SK-N-SH (cell line): ENCODE results near the gene CLEC17A. TPM values are rescaled to one million over a fixed set of nuclear protein-coding genes. Genes with fewer than 3 reads are reported as not detected.
A peak's percentile ranks its signal among the peaks of the same experiment; 100 is the strongest.

Experiments
- CTCF ChIA-PET: fragments of 300-600, 350-600 bp; formaldehyde crosslinking; extraction: SDS; loops from one replicate; lab custom pipeline; 2021; lab: Yijun Ruan, JAX
- POLR2A ChIA-PET: fragments of 350-600 bp; sonication (Branson Sonifier 250); formaldehyde crosslinking; extraction: SDS; loops from one replicate; lab custom pipeline; 2020; ENCODE audit warnings: antibody characterized with exemption, inconsistent platforms; lab: Yijun Ruan, JAX
- DNase-seq: peaks from one replicate; pipeline ENCODE4 v3.0.0; 2012
- H2AFZ ChIP-seq: fragments of 200-600 bp; sonication (generic); 2 replicates; pipeline ENCODE4 v1.8.1; 2016; ENCODE audit warnings: antibody characterized with exemption, mild to moderate bottlenecking, low read depth
- H3F3A ChIP-seq: fragments of 200-600 bp; sonication (generic); replicated peaks from 2 replicates; pipeline ENCODE3; 2016; ENCODE audit warnings: antibody characterized with exemption, mild to moderate bottlenecking; ENCODE audit not compliant: insufficient read depth
- H3K27ac ChIP-seq, 2 experiments: fragments of 200-500 bp in 1 of 2; fragments of 200-600 bp in 1 of 2; sonication (Bioruptor generic) in 1 of 2; sonication (generic), shearing (Covaris generic) in 1 of 2; 2 replicates each; pipeline versions ENCODE4 v1.5.1 to v1.6.1; 2014 to 2016; ENCODE audit warnings: low read depth in 2 of 2, inconsistent platforms in 1 of 2, low read length in 1 of 2, mild to moderate bottlenecking in 1 of 2, mixed read lengths in 1 of 2
- H3K27me3 ChIP-seq: fragments of 200-600 bp; sonication (generic), shearing (Covaris generic); 2 replicates; pipeline ENCODE4 v1.6.1; 2016; ENCODE audit warnings: mixed run types; ENCODE audit not compliant: insufficient read depth
- H3K36me3 ChIP-seq, 2 experiments: fragments of 200-500 bp in 1 of 2; fragments of 200-600 bp in 1 of 2; sonication (Bioruptor generic) in 1 of 2; sonication (generic) in 1 of 2; replicated peaks in 1 of 2; 2 replicates each; pipeline versions ENCODE3 to v1.5.1; 2014 to 2016; ENCODE audit warnings: low read length in 1 of 2, mild to moderate bottlenecking in 1 of 2; ENCODE audit not compliant: insufficient read depth in 2 of 2, control insufficient read depth in 1 of 2
- H3K4me1 ChIP-seq, 2 experiments: fragments of 200-500 bp in 1 of 2; fragments of 200-600 bp in 1 of 2; sonication (Bioruptor generic) in 1 of 2; sonication (generic), shearing (Covaris generic) in 1 of 2; 2 replicates each; pipeline versions ENCODE4 v1.5.1 to v1.6.1; 2014 to 2016; ENCODE audit warnings: low read depth in 1 of 2, low read length in 1 of 2, mixed run types in 1 of 2; ENCODE audit not compliant: insufficient read depth in 2 of 2, control insufficient read depth in 1 of 2
- H3K4me2 ChIP-seq: fragments of 200-600 bp; sonication (generic), shearing (Covaris generic); 2 replicates; pipeline ENCODE4 v1.6.1; 2017; ENCODE audit warnings: mixed run types
- H3K4me3 ChIP-seq, 2 experiments: fragments of 200-500 bp in 1 of 2; fragments of 200-600 bp in 1 of 2; sonication (Bioruptor generic) in 1 of 2; sonication (generic), shearing (Covaris generic) in 1 of 2; 2 replicates each; pipeline versions ENCODE4 v1.5.1 to v1.8.1; 2014 to 2016; ENCODE audit warnings: low read depth in 2 of 2, inconsistent platforms in 1 of 2, low read length in 1 of 2, mild to moderate bottlenecking in 1 of 2, mixed read lengths in 1 of 2, moderate library complexity in 1 of 2
- H3K79me2 ChIP-seq: fragments of 200-600 bp; sonication (generic); 2 replicates; pipeline ENCODE4 v1.8.1; 2017; ENCODE audit warnings: mild to moderate bottlenecking; ENCODE audit not compliant: insufficient read depth
- H3K9ac ChIP-seq: fragments of 200-600 bp; sonication (generic); 2 replicates; pipeline ENCODE4 v1.6.1; 2017; ENCODE audit warnings: mixed run types
- H3K9me2 ChIP-seq: fragments of 200-600 bp; sonication (generic); 2 replicates; pipeline ENCODE4 v1.6.1; 2017; ENCODE audit warnings: mixed run types
- H3K9me3 ChIP-seq: fragments of 200-600 bp; sonication (generic); 2 replicates; pipeline ENCODE4 v1.6.1; 2017; ENCODE audit warnings: mixed run types, mild to moderate bottlenecking, moderate library complexity
- H4K20me1 ChIP-seq: fragments of 200-600 bp; sonication (generic); 2 replicates; pipeline ENCODE4 v1.6.1; 2017; ENCODE audit warnings: mild to moderate bottlenecking, mixed run types; ENCODE audit not compliant: insufficient read depth
- ELF1 ChIP-seq: IDR thresholded peaks from 2 replicates; pipeline ENCODE4 v1.4.0; 2012
- EP300 ChIP-seq, 2 experiments: IDR thresholded peaks; 2 replicates each; pipeline versions ENCODE4 v1.4.0 to v1.6.1; 2012; ENCODE audit warnings: borderline replicate concordance in 1 of 2, low read depth in 1 of 2, low read length in 1 of 2
- FOXM1 ChIP-seq: IDR thresholded peaks from 2 replicates; pipeline ENCODE4 v1.4.0; 2012; ENCODE audit warnings: low read depth, mild to moderate bottlenecking
- GATA2 ChIP-seq: sonication (generic); formaldehyde crosslinking; IDR thresholded peaks from 2 replicates; pipeline ENCODE4 v1.5.0; 2020; ENCODE audit warnings: mild to moderate bottlenecking, missing genetic modification reagents
- NFIC ChIP-seq: IDR thresholded peaks from 2 replicates; pipeline ENCODE4 v1.4.0; 2012; ENCODE audit warnings: borderline replicate concordance
- NRF1 ChIP-seq: IDR thresholded peaks from 2 replicates; pipeline ENCODE4 v1.6.1; 2012; ENCODE audit warnings: low read depth, mild to moderate bottlenecking, low read length
- RAD21 ChIP-seq: IDR thresholded peaks from 2 replicates; pipeline ENCODE4 v1.6.1; 2012; ENCODE audit warnings: mild to moderate bottlenecking, low read length
- RCOR1 ChIP-seq: fragments of 150-350 bp; IDR thresholded peaks from 2 replicates; pipeline ENCODE4 v1.6.1; 2017; ENCODE audit warnings: antibody characterized with exemption, low read length
- RFX5 ChIP-seq: IDR thresholded peaks from 2 replicates; pipeline ENCODE4 v1.6.1; 2012; ENCODE audit warnings: mild to moderate bottlenecking, improper control_type of control experiment, low read length
- RXRA ChIP-seq: IDR thresholded peaks from 2 replicates; pipeline ENCODE4 v1.4.0; 2012; ENCODE audit warnings: low read depth, mild to moderate bottlenecking, borderline replicate concordance
- SIN3A ChIP-seq: IDR thresholded peaks from 2 replicates; pipeline ENCODE4 v1.6.1; 2012; ENCODE audit warnings: low read depth, mild to moderate bottlenecking, low read length, moderate library complexity, borderline replicate concordance
- SMC3 ChIP-seq: IDR thresholded peaks from 2 replicates; pipeline ENCODE4 v1.6.1; 2012; ENCODE audit warnings: low read depth, low read length, improper control_type of control experiment
- TCF12 ChIP-seq: IDR thresholded peaks from 2 replicates; pipeline ENCODE4 v1.4.0; 2012
- TEAD4 ChIP-seq: IDR thresholded peaks from 2 replicates; pipeline ENCODE4 v1.4.0; 2012; ENCODE audit warnings: mild to moderate bottlenecking, borderline replicate concordance; ENCODE audit not compliant: insufficient read depth
- YY1 ChIP-seq: IDR thresholded peaks from 2 replicates; pipeline ENCODE4 v1.4.0; 2012; ENCODE audit warnings: low read depth, mild to moderate bottlenecking
- WGBS: methylation state at CpG from one replicate; pipeline ENCODE4 v1.1.6; 2017; ENCODE audit warnings: low lambda C conversion rate; 5-methylcytosine and 5-hydroxymethylcytosine counted together
- polyA plus RNA-seq, 3 experiments: library from polyadenylated mRNA; depleted of rRNA; stranded (reverse); fragments of >200 nt; gene quantifications; 2 replicates each; pipeline ENCODE4 v1.2.3, GENCODE V29; 2012
- TF ChIP-seq, protein P1 (sequence below): fragments of 150-350 bp; IDR thresholded peaks from 2 replicates; pipeline ENCODE4 v1.6.1; 2016; ENCODE audit warnings: mild to moderate bottlenecking, low read depth, low read length
- TF ChIP-seq, protein P2 (sequence below): IDR thresholded peaks from 2 replicates; pipeline ENCODE4 v1.4.0; 2012; ENCODE audit warnings: low read depth
- TF ChIP-seq, protein P3 (sequence below): IDR thresholded peaks from 2 replicates; pipeline ENCODE4 v1.4.0; 2012; ENCODE audit warnings: low read depth, borderline replicate concordance
- TF ChIP-seq, protein P4 (sequence below): IDR thresholded peaks from 2 replicates; pipeline ENCODE4; 2012

The CLEC17A gene
- polyA plus RNA-seq, 1 of the 3 experiments (the other 2 are of a cell fraction): not detected

DNA sequence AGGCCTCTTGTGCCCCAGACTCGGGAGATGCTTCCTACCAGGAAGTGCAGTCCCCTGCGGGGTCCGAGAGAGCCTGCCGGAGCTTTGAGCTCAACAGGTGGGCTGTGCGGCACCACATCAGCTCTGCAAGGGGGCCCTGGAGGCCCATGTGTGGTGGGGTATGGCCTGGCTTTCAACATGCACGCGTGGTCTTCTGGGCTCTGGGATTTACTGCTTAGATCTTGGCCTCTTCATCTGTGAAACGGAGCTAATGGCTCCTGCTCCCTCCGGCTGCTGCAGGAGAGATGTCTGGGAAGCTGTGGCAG lies 29.0 kb upstream of the CLEC17A start (continued):
- TF ChIP-seq, protein P1, sequence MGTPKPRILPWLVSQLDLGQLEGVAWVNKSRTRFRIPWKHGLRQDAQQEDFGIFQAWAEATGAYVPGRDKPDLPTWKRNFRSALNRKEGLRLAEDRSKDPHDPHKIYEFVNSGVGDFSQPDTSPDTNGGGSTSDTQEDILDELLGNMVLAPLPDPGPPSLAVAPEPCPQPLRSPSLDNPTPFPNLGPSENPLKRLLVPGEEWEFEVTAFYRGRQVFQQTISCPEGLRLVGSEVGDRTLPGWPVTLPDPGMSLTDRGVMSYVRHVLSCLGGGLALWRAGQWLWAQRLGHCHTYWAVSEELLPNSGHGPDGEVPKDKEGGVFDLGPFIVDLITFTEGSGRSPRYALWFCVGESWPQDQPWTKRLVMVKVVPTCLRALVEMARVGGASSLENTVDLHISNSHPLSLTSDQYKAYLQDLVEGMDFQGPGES: no peak

DNA sequence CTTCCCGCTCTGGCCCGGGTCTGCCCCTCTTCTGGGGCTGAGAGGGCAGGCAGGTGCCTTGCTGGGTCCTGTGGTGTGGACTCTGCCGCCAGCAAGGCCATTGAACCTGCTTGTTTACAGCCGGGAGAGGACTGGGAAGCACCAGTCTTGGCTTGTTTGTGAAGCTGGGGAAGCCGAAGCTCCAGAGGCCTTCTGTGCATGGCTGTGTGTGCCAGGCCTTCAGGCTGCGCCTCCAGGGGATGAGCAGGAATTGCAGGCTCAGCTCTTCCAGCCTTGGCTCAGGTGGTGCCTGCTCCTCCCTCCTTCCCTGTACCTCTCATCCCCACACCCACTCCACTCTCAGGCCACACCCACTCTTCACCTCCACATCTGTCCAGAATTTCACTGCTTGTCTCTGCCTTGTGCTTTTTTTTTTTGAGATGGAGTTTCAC lies 28.5 kb upstream of the CLEC17A start:
- CTCF ChIA-PET: interaction anchor here (0.6 to 4.0 kb wide), 6 partner anchors 10 to 909 kb away, joined by 3 to 60 read pairs (median 4); partner anchors contain the start of gene NDUFB7
- TF ChIP-seq EP300 (IDR thresholded peaks at IDR 0.05; ENCODE audit: borderline replicate concordance in 1 of 2, low read depth in 1 of 2, low read length in 1 of 2) (no peak), NFIC (no peak), TEAD4 (no peak), FOXM1 (no peak), TCF12 (no peak)
- TF ChIP-seq, protein P2, sequence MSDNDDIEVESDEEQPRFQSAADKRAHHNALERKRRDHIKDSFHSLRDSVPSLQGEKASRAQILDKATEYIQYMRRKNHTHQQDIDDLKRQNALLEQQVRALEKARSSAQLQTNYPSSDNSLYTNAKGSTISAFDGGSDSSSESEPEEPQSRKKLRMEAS: no peak

DNA sequence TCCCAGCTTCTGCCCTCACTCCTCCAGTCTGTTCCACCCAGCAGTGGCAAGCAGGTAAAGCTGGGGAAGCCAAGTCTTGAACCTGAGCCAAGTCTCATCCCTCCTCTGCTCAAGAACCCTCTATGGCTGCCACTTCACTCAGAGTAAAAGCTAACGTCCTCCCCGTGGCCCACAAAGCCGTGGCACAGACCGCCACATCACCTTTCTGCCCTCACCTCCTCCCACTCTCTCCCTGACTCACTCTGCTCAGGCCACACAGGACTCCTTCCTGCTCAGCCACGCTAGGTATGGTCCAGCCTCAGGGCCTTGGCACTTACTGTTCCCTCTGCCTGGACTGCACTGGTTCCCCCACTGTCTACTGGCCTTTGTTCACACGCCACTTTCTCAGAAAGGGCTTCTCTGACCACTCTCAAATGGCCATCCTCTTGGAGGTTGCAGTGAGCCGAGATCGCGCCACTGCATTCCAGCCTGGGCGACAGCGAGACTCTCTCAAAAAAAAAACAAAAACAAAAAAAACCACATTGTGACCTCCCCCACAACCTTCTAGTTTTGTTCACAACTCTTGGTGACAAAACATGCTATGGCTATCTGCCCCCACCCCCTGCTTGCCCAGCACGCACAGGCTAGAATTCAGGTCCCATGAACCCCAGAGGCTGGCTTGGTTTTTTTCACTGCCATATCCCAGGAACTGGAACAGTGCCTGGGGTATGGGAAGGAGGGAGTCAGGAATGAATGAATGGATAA lies 26.8 kb upstream of the CLEC17A start:
- Histone ChIP-seq H3K9me3 (no peaks in the 10 kb centered on the region), H3K27me3 (no peaks in the 10 kb centered on the region), H3K4me1 (peaks cover 0 to 17% of the 10 kb centered on the region in 2 experiments; a peak in 1 of 4 replicates), H3K4me2 (peak overlapping the region; percentile 48; the same call in 1 of the 2 replicates), H3K27ac (no peak overlapping the region), H3K9me2 (no peaks in the 10 kb centered on the region), H3K36me3 (no peaks in the 10 kb centered on the region), H4K20me1 (no peaks in the 10 kb centered on the region; the same call in 1 of the 2 replicates), H3K9ac (no peak overlapping the region), H2AFZ (no peak overlapping the region), H3K4me3 (peak overlapping the region in 1 of 2 experiments; percentile 42; a peak in 1 of 4 replicates), H3K79me2 (peaks cover 15% of the 10 kb centered on the region), H3F3A (no peaks in the 10 kb centered on the region)
- CTCF ChIA-PET: interaction anchor here (0.7 to 4.0 kb wide), 16 partner anchors 9 to 160 kb away, joined by 3 to 60 read pairs (median 6); partner anchors contain the start of genes DNAJB1, NDUFB7, TECR and ZNF333
- WGBS: 89% methylated on average over 12 of the region's 12 CpGs
- TF ChIP-seq RXRA (no peak), RFX5 (no peak), RAD21 (no peak), EP300 (IDR thresholded peaks at IDR 0.05; ENCODE audit: borderline replicate concordance in 1 of 2, low read depth in 1 of 2, low read length in 1 of 2) (no peak), FOXM1 (no peak), ELF1 (no peak), SMC3 (no peak), RCOR1 (no peak), YY1 (no peak), SIN3A (no peak), NRF1 (no peak), GATA2 (no peak), NFIC (no peak)
- TF ChIP-seq, protein P3, sequence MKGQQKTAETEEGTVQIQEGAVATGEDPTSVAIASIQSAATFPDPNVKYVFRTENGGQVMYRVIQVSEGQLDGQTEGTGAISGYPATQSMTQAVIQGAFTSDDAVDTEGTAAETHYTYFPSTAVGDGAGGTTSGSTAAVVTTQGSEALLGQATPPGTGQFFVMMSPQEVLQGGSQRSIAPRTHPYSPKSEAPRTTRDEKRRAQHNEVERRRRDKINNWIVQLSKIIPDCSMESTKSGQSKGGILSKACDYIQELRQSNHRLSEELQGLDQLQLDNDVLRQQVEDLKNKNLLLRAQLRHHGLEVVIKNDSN: no peak
- TF ChIP-seq, protein P4, sequence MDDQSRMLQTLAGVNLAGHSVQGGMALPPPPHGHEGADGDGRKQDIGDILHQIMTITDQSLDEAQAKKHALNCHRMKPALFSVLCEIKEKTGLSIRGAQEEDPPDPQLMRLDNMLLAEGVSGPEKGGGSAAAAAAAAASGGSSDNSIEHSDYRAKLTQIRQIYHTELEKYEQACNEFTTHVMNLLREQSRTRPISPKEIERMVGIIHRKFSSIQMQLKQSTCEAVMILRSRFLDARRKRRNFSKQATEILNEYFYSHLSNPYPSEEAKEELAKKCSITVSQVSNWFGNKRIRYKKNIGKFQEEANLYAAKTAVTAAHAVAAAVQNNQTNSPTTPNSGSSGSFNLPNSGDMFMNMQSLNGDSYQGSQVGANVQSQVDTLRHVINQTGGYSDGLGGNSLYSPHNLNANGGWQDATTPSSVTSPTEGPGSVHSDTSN: no peak
- DNase-seq: no peak
- POLR2A ChIA-PET: interaction anchor here (1.2 kb wide), 2 partner anchors 37 to 38 kb away, joined by 3 to 4 read pairs; partner anchors contain the start of gene DNAJB1

More for the DNA sequence above, 28.5 kb upstream of the CLEC17A start:
- no peaks in the 10 kb centered on the region for H3F3A ChIP-seq
- no peak overlapping the region for H2AFZ ChIP-seq
- POLR2A ChIA-PET: no interaction called here
- H3K36me3 ChIP-seq: no peaks in the 10 kb centered on the region
- H3K27ac ChIP-seq: no peak overlapping the region
- no peaks in the 10 kb centered on the region for H3K9me3 ChIP-seq
- no peak for DNase-seq
- no peak overlapping the region for H3K4me2 ChIP-seq
- no peaks in the 10 kb centered on the region for H3K9me2 ChIP-seq
- no CpG with 5 or more reads among the region's 6 CpGs for WGBS
- H3K79me2 ChIP-seq: peaks cover 15% of the 10 kb centered on the region
- peaks cover 0 to 21% of the 10 kb centered on the region in 2 experiments; a peak in 1 of 4 replicates for H3K4me1 ChIP-seq
- no peak overlapping the region for H3K4me3 ChIP-seq
- H3K9ac ChIP-seq: no peak overlapping the region
- no peaks in the 10 kb centered on the region for H3K27me3 ChIP-seq
- no peaks in the 10 kb centered on the region; the same call in 1 of the 2 replicates for H4K20me1 ChIP-seq
